H1 (cell line): ENCODE measurements around the gene ZRANB3.

Source experiments
- CEBPB ChIP-seq: IDR thresholded peaks from 2 replicates; pipeline ENCODE4 v1.6.1; 2012; ENCODE audit warnings: low read depth, low read length
- CTCF ChIP-seq, 3 experiments: IDR thresholded peaks; 1 replicate in 2 of 3; 2 replicates in 1 of 3; pipeline versions ENCODE4 v1.5.1 to v1.6.1; 2011; ENCODE audit warnings: low read length in 3 of 3, mild to moderate bottlenecking in 3 of 3, inconsistent platforms in 2 of 3, low read depth in 1 of 3, moderate library complexity in 1 of 3; ENCODE audit not compliant: insufficient read depth in 1 of 3; ENCODE audit errors: control extremely low read depth in 1 of 3
- EGR1 ChIP-seq: IDR thresholded peaks from 2 replicates; pipeline ENCODE4 v1.6.1; 2011; ENCODE audit warnings: low read depth, low read length, borderline replicate concordance
- GABPA ChIP-seq: IDR thresholded peaks from 2 replicates; pipeline ENCODE4 v1.6.1; 2011; ENCODE audit warnings: mild to moderate bottlenecking, low read length, moderate library complexity, borderline replicate concordance; ENCODE audit not compliant: insufficient read depth
- JUND ChIP-seq: IDR thresholded peaks from 2 replicates; pipeline ENCODE4 v1.6.1; 2011; ENCODE audit warnings: mild to moderate bottlenecking, improper control_type of control experiment, low read length
- PHF8 ChIP-seq: fragments of 200-600 bp; sonication (generic); conservative IDR thresholded peaks from 2 replicates; pipeline ENCODE4 v1.7.1; 2012; ENCODE audit warnings: low read depth, mild to moderate bottlenecking, inconsistent platforms, low read length, moderate library complexity
- POLR2A ChIP-seq, 2 experiments: IDR thresholded peaks; 1 replicate in 1 of 2; 2 replicates in 1 of 2; pipeline ENCODE4 v1.6.1; 2011; ENCODE audit warnings: low read depth in 2 of 2, low read length in 2 of 2, mild to moderate bottlenecking in 2 of 2; ENCODE audit errors: control extremely low read depth in 1 of 2
- RBBP5 ChIP-seq: IDR thresholded peaks from 2 replicates; pipeline ENCODE4 v1.7.1; 2012; ENCODE audit warnings: low read depth, mild to moderate bottlenecking, inconsistent platforms, low read length, moderate library complexity, borderline replicate concordance
- RNF2 ChIP-seq: fragments of 200-900, 300-1000 bp; sonication (generic); IDR thresholded peaks from 2 replicates; pipeline ENCODE4 v1.7.1; 2016; ENCODE audit warnings: borderline replicate concordance, low read depth, mild to moderate bottlenecking, antibody characterized with exemption, low read length; ENCODE audit not compliant: poor library complexity, severe bottlenecking; ENCODE audit errors: missing control alignments
- RXRA ChIP-seq: IDR thresholded peaks from 2 replicates; pipeline ENCODE4 v1.6.1; 2011; ENCODE audit warnings: low read depth, mild to moderate bottlenecking, low read length, moderate library complexity; ENCODE audit not compliant: insufficient read depth
- SP4 ChIP-seq: IDR thresholded peaks from 2 replicates; pipeline ENCODE4 v1.6.1; 2012; ENCODE audit warnings: low read length, inconsistent platforms
- TAF1 ChIP-seq: IDR thresholded peaks from 2 replicates; pipeline ENCODE4 v1.6.1; 2011; ENCODE audit warnings: mild to moderate bottlenecking, low read depth, low read length
- TBP ChIP-seq: IDR thresholded peaks from 2 replicates; pipeline ENCODE4 v1.6.1; 2011; ENCODE audit warnings: low read depth, low read length, improper control_type of control experiment

GRCh38 chr2:135168204-135168856, 362.7 kb downstream of the ZRANB3 start:
- TF ChIP-seq TBP: no peak
- no peak for TF ChIP-seq CTCF (IDR thresholded peaks at IDR 0.05; ENCODE audit: control extremely low read depth in 1 of 3, insufficient read depth in 1 of 3, low read depth in 1 of 3, low read length in 3 of 3)
- no peak for TF ChIP-seq CEBPB
- no peak for TF ChIP-seq RNF2
- TF ChIP-seq RXRA: no peak
- no peak for TF ChIP-seq PHF8
- no peak for TF ChIP-seq JUND
- TF ChIP-seq POLR2A (IDR thresholded peaks at IDR 0.05; ENCODE audit: control extremely low read depth in 1 of 2, low read depth in 2 of 2, low read length in 2 of 2): no peak
- no peak for TF ChIP-seq RBBP5
- no peak for TF ChIP-seq EGR1
- no peak for TF ChIP-seq TAF1
- TF ChIP-seq GABPA: no peak
- TF ChIP-seq SP4: no peak
